Small intestine (tissue), 7 donors: Measurements from ENCODE around the gene POLR3A. TPM values are rescaled to one million over a fixed set of nuclear protein-coding genes. Genes with fewer than 3 reads are reported as not detected.

ENCODE experiments used
- DNase-seq, 2 donors: peaks; one replicate each; pipeline versions ENCODE4 v3.0.0 to v3.0.0-alpha.2; 2013
- FAIRE-seq: peaks from 2 replicates; lab custom pipeline; 2012; peaks lifted over from hg19 to GRCh38; lab: Jason Lieb, UNC
- H3K27ac ChIP-seq, 3 donors: one replicate each; pipeline ENCODE4 v1.5.1; 2013; ENCODE audit warnings: low read length in 2 of 3, mild to moderate bottlenecking in 2 of 3, control low read depth in 1 of 3, inconsistent platforms in 1 of 3, low read depth in 1 of 3, moderate library complexity in 1 of 3
- H3K27me3 ChIP-seq, 3 donors: one replicate each; pipeline ENCODE4 v1.6.1; 2013; ENCODE audit warnings: low read length in 3 of 3, inconsistent platforms in 1 of 3; ENCODE audit not compliant: control insufficient read depth in 3 of 3, insufficient read depth in 3 of 3
- H3K36me3 ChIP-seq, 3 donors: one replicate each; pipeline ENCODE4 v1.6.1; 2013; ENCODE audit warnings: low read length in 3 of 3, inconsistent platforms in 1 of 3, low read depth in 1 of 3, mild to moderate bottlenecking in 1 of 3, moderate library complexity in 1 of 3; ENCODE audit not compliant: control insufficient read depth in 3 of 3, insufficient read depth in 2 of 3
- H3K4me1 ChIP-seq, 3 donors: one replicate each; pipeline ENCODE4 v1.6.1; 2013; ENCODE audit warnings: low read length in 2 of 3, inconsistent platforms in 1 of 3, low read depth in 1 of 3, mild to moderate bottlenecking in 1 of 3, moderate library complexity in 1 of 3; ENCODE audit not compliant: control insufficient read depth in 3 of 3, insufficient read depth in 2 of 3
- H3K4me3 ChIP-seq, 3 donors: one replicate each; pipeline ENCODE4 v1.5.1; 2013; ENCODE audit warnings: low read length in 3 of 3, control low read depth in 1 of 3, inconsistent platforms in 1 of 3, low read depth in 1 of 3, mild to moderate bottlenecking in 1 of 3, moderate library complexity in 1 of 3
- H3K9me3 ChIP-seq, 2 donors: one replicate each; pipeline ENCODE4 v1.6.1; 2013; ENCODE audit warnings: low read depth in 1 of 2, low read length in 1 of 2; ENCODE audit not compliant: control insufficient read depth in 2 of 2, insufficient read depth in 1 of 2
- WGBS, 3 donors: extraction: QIAGEN DNeasy Blood & Tissue Kit; methylation state at CpG; one replicate each; pipeline ENCODE4 v1.1.7; 2013; 5-methylcytosine and 5-hydroxymethylcytosine counted together
- polyA plus RNA-seq, 4 donors: library from polyadenylated mRNA; stranded (reverse) in 3 of 4; unstranded in 1 of 4; fragments of 200-250 nt in 3 of 4; fragments of 120-200 nt in 1 of 4; gene quantifications; one replicate each; pipeline versions ENCODE4 v1.2.1 to v1.2.3, GENCODE V29; 2013
- donor health status: healthy with polysubstance abuse.
- donor health status: control.
- donor health status: control.
- donor health status: Bipolar disorder and iron deficiency.
- donor health status: healthy.

The POLR3A gene
- polyA plus RNA-seq, 4 donors, result 4.3 to 13.2 (median 6.4) TPM

DNA sequence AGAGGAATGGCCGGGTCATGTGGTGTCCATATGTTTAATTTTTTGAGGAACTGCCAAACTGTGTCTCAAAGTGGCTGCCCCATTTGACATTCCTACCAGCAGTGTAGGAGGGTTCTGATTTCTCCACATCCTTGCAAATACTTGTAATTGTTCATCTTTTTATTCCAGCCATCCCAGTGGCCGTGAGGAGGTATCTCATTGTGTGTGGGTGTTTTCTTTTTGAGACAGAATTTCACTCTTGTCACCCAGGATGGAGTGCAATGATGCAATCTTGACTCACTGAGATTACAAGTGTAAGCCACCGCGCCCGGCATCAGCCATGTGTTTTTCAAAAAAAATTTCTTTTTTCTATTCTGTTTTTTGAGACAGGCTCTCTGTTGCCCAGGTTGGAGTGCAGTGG is 64.0 kb downstream of the POLR3A start:
- Histone ChIP-seq H3K27ac (no peak overlapping the region), H3K4me3 (no peak overlapping the region), H3K27me3 (no peaks in the 10 kb centered on the region), H3K9me3 (peaks cover 0 to 9% of the 10 kb centered on the region in 2 donors), H3K4me1 (peaks cover 0 to 6% (median 0%) of the 10 kb centered on the region in 3 donors), H3K36me3 (no peaks in the 10 kb centered on the region)
- DNase-seq (no peak), FAIRE-seq (no peak)
- WGBS, 3 donors, result 83 to 91% (median 87%) methylated on average over 5 of the region's 5 CpGs

DNA sequence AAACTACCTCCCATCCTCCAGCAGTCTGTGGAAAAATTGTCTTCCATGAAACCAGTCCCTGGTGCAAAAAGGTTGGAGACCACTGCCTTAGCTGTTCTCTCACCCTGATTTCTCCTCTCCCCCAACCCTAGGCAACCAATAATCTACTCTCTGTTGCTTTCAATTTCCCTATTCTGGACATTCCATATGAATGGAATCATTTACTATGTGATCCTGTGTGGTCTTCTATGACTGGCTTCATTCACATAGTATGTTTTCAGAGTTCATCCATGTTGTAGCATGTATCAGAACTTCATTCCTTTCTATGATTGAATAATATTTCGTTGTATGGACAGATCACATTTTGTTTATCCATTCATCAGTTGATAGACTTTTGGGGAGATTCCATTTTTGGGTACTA is 64.5 kb downstream of the POLR3A start:
- Histone ChIP-seq H3K4me1 (peaks cover 0 to 6% (median 0%) of the 10 kb centered on the region in 3 donors), H3K4me3 (no peak overlapping the region), H3K27me3 (no peaks in the 10 kb centered on the region), H3K9me3 (peaks cover 0 to 9% of the 10 kb centered on the region in 2 donors), H3K36me3 (no peaks in the 10 kb centered on the region), H3K27ac (no peak overlapping the region)
- FAIRE-seq (no peak), DNase-seq (no peak)
- 80 to 97% (median 94%) methylated on average over 1 of the region's 1 CpG for WGBS, 3 donors

DNA sequence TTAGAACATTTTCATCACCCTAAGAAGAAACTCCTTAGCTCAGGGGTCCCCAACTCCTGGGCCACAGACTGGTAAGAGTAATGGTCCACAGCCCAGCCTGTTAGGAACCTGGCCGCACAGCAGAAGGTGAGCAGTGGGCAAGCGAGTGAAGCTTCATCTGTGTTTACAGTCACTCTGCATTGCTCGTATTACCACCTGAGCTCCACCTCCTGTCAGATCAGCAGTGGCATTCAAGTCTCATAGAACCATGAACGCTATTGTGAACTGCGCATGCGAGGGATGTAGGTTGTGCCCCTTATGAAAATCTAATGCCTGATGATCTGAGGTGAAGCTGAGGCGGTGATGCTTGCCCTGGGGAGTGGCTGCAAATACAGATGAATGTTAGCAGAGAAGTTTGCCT is 65.4 kb downstream of the POLR3A start:
- H3K4me1 ChIP-seq, result peaks cover 0 to 3% (median 0%) of the 10 kb centered on the region in 3 donors
- FAIRE-seq (no peak), DNase-seq (no peak)
- H3K9me3 ChIP-seq, result peaks cover 0 to 9% of the 10 kb centered on the region in 2 donors
- H3K27me3 ChIP-seq, result no peaks in the 10 kb centered on the region
- H3K36me3 ChIP-seq, result no peaks in the 10 kb centered on the region
- no peak overlapping the region for H3K27ac ChIP-seq
- WGBS, 3 donors, result 93 to 95% (median 95%) methylated on average over 7 of the region's 7 CpGs
- no peak overlapping the region for H3K4me3 ChIP-seq

DNA sequence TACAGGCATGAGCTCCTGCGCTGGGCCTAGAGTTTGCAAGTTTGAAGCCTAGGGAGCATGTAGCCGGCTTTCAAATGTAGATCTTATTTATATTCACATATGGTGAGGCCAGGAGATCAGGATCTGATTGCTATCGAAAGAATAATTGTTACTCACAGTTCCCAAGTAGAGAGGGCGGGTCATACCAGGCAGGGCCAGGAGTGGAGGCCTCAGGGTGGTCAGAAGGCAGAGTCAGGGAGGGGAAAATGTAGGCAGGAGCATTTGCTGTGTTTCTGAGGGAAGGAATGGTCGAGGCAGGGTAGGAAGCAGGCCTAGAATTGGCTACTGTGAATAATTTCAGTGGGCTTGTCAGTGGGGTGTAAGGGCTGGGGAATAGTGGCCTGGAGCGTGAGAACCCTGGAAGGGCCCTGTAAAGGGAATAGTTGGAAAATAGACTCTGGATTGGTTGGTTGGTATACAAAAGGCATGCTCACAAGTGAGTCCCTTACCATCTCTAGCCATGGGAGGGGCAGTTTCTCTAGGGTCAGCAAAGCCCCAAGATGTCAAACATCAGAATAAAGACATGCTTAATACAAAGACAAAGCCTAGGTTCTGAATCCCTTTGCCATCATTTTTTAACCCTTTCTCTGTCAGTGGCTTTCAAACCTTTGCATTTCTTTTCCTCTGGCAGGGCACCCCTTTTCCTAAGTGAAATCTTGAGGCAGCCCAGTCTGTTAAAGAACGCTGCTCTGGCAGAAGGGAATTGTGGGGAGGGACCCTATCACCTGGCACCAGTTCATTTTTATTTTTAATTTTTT is 66.8 kb downstream of the POLR3A start:
- Histone ChIP-seq H3K4me1 (peaks cover 0 to 2% (median 0%) of the 10 kb centered on the region in 3 donors), H3K9me3 (peaks cover 0 to 9% of the 10 kb centered on the region in 2 donors), H3K36me3 (no peaks in the 10 kb centered on the region), H3K27ac (no peak overlapping the region), H3K4me3 (no peak overlapping the region), H3K27me3 (no peaks in the 10 kb centered on the region)
- no peak for DNase-seq
- WGBS, 3 donors, result 80 to 89% (median 89%) methylated on average over 7 of the region's 7 CpGs
- no peak for FAIRE-seq

DNA sequence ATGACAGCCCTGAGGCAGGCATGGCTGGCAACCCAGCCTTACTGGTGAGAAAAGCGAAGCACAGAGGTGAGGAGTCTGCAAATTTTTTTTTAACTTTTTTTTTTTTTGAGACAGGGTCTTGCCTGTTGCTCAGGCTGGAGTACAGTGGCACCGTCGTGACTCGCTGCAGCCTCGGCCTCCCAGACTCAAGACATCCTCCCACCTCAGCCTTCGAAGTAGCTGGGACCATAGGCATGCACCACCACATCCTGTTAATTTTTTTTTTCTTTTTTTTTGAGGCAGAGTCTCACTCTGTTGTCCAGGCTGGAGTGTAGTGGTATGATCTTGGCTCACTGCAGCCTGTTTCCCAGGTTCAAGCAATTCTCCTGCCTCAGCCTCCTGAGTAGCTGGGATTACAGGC is 67.6 kb downstream of the POLR3A start:
- H3K4me1 ChIP-seq, result no peaks in the 10 kb centered on the region
- H3K4me3 ChIP-seq, result no peak overlapping the region
- peaks cover 0 to 9% of the 10 kb centered on the region in 2 donors for H3K9me3 ChIP-seq
- DNase-seq (no peak), FAIRE-seq (no peak)
- H3K27ac ChIP-seq, result no peak overlapping the region
- 83 to 91% (median 91%) methylated on average over 6 of the region's 6 CpGs for WGBS, 3 donors
- H3K27me3 ChIP-seq, result no peaks in the 10 kb centered on the region
- no peaks in the 10 kb centered on the region for H3K36me3 ChIP-seq

DNA sequence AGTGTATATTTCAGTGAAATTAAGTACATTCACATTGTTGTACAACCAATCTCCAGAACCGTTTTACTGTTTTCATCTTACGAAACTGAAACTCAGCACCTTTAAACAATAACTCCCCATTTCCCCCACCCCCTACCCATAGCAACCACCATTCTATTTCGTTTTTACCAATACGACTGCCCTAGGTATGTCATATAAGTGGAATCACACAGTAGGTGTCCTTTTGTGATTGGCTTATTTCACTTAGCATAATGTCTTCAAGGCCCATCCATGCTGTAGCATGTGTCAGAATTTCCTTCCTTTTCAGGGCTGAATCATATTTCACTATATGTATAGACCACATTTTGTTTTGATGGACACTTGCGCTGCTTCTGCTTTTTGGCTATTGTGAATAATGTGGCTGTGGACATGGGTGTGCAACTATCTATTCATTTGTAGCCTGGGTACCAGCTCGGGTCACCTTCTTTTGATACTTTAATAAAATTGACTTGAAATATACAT is 68.4 kb downstream of the POLR3A start:
- Histone ChIP-seq H3K27ac (no peak overlapping the region), H3K4me1 (peaks cover 0 to 5% (median 0%) of the 10 kb centered on the region in 3 donors), H3K9me3 (peaks cover 0 to 9% of the 10 kb centered on the region in 2 donors), H3K36me3 (no peaks in the 10 kb centered on the region), H3K27me3 (no peaks in the 10 kb centered on the region), H3K4me3 (no peak overlapping the region)
- no peak for DNase-seq
- WGBS, 3 donors, result 79 to 86% (median 80%) methylated on average over 6 of the region's 6 CpGs
- no peak for FAIRE-seq

DNA sequence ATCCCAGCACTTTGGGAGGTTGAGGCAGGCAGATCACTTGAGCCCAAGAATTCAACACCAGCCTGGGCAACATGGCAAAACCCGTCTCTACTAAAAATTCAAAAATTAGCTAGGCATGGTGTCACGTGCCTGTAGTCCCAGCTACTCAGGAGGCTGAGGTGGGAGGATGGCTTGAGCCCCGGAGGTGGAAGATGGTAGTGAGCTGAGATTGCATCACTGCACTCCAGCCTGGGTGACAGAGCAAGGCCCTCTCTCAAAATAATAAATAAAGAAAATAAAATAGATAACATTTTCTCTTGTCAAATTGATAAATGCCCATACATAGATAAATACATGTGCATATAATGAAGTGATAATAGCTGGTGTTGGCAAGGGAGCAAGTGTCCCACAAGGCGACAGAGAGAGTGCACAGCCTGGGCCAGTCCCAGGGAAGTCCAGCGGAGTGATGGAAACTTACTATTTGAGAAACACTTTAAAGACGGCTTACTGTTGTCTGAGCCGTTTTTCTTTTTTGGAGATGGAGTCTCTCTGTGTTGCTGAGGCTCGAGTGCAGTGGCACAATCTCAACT is 69.3 kb downstream of the POLR3A start:
- no peak overlapping the region for H3K27ac ChIP-seq
- H3K4me3 ChIP-seq, result no peak overlapping the region
- no peaks in the 10 kb centered on the region for H3K36me3 ChIP-seq
- DNase-seq (no peak), FAIRE-seq (no peak)
- no peaks in the 10 kb centered on the region for H3K27me3 ChIP-seq
- peaks cover 0 to 9% of the 10 kb centered on the region in 2 donors for H3K9me3 ChIP-seq
- WGBS, 3 donors, result 88 to 90% (median 90%) methylated on average over 8 of the region's 8 CpGs
- peaks cover 0 to 13% (median 0%) of the 10 kb centered on the region in 3 donors for H3K4me1 ChIP-seq

DNA sequence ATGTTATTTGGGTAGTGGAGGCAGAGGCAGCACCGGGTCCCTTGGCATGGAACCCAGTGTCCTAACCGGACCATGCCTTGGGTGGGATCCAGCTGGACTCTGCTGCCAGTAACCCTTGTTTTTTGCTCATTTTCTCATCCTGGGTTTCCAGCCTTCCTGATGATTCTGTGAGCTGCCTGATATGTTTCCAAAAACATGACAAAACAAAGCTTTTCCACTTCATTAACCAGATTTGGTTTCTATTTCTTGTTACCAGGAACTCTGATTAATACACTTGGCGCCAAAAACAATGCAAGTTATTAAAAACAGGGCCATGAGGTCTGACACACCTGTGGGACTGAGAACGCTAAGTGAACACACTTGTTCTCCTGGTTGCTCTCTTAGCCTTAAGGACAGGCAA is 69.9 kb downstream of the POLR3A start:
- H3K36me3 ChIP-seq, result no peaks in the 10 kb centered on the region
- peaks cover 0 to 8% of the 10 kb centered on the region in 2 donors for H3K9me3 ChIP-seq
- H3K27me3 ChIP-seq, result no peaks in the 10 kb centered on the region
- FAIRE-seq, result no peak
- no peak overlapping the region for H3K27ac ChIP-seq
- no peak for DNase-seq
- H3K4me1 ChIP-seq, result peaks cover 0 to 14% (median 0%) of the 10 kb centered on the region in 3 donors
- H3K4me3 ChIP-seq, result no peak overlapping the region
- 67 to 88% (median 82%) methylated on average over 4 of the region's 4 CpGs for WGBS, 3 donors
